ENCODE results near the gene SMIM22.

SMIM22 gene

GRCh38 chr16:4820652-4821051 lies 25.5 kb downstream of the SMIM22 start:
- no peak for DNase-seq (ENCODE audit: low spot score)

DNA sequence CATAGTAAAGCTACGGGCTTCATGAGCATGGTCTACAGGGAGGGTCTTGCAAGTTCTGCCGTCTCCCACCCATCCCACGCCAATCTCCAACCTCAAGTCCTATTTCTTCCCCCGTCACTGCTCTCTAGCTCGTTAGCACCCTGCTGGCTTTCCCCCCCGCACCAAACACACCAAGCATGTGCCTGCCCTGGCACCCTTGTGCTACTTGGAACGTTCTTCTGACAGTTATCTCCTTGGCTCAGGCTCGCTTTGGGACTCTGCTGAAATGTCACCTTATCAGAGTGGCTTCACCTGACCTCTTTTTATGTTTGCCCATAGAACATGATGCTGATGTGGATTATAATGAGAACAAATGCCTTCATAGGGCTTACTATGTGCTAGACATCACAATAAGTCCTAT lies 30.0 kb downstream of the SMIM22 start:
- DNase-seq (ENCODE audit: low spot score) = no peak

DNA sequence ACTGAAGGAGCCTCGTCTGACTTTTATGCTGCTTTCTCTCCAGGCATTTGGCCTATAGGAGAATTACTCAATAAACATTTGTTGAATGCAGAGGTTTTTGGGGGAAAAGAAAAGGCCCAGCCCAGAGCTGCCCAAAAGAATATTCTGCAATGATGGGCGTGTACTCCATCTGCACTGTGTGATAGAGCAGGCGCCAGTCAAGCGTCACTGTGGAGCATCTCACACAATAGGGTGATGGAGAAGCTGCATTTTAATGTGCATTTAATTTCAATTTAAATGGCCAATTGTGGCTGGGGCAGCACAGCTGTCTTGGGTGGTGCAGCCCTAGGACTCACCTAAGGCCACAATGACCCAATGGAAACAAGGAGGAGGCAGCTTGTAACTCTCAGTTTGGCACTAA lies 31.4 kb downstream of the SMIM22 start:
- DNase-seq (ENCODE audit: low spot score) = no peak

GRCh38 chr16:4826980-4827379 lies 31.8 kb downstream of the SMIM22 start:
- no peak for DNase-seq (ENCODE audit: low spot score)

DNA sequence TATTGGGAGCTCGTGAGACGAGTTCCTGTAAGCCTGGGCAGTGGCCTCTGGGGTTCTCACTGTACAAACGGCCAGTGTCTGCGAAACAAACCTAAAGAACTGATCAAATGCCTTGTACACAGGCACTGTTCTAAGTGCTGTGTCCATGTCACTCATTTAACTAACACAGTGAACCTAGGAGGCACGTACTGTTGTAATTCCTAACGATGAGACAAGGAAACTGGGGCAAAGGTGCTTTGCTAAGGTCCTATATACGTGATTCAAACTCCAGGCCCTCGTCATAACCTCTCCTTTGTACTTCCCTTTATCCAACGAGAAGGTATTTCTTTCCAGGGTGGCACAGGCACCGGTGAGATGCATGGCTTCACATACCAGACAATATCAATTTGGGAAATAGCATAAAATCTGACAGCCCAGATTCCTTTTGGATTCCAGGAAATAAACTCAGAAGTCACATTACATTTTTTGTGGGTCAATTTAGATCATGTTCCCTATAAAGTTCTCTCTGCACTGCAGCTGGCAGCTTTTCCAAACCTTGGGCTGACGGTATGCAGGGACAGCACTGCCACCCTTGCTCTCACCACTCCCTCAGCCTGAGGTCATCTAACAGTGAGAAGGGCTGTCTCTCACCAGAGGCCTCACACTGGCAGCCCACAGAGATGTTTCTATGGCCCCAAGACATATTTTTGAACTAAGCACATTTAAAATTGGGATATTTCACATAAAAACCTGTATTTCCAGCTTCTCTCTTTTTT lies 33.6 kb downstream of the SMIM22 start:
- no peak for DNase-seq (ENCODE audit: low spot score)

DNA sequence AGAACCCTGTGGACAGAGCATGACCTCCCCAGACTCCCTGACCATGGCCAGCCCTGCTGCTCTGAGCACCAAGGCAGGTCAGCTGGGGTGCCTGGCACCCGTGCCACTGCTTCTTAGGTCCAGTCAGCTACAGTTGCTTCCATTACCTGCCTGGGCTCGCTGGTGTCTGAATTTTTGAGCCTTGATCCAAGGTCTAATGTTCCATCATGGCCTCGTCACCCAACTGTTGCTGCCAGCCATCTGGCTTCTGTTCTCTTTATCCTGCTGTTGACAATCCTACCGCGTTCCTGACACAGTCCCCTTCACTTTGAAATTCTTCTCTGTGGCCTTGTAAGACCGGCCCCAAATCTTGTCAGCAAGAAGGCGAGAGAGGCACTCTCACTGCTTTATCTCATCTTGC lies 35.2 kb downstream of the SMIM22 start:
- DNase-seq (ENCODE audit: low spot score) = no peak

- no peak for DNase-seq (ENCODE audit: low spot score)
Measured at GRCh38 chr16:4831616-4832015, 36.4 kb downstream of the SMIM22 start.

- DNase-seq (ENCODE audit: low spot score) = no peak
Measured at GRCh38 chr16:4832698-4833343, 37.7 kb downstream of the SMIM22 start.

GRCh38 chr16:4833584-4833983 lies 38.4 kb downstream of the SMIM22 start:
- no peak for DNase-seq (ENCODE audit: low spot score)

- DNase-seq (ENCODE audit: low spot score) = no peak
Measured at GRCh38 chr16:4836727-4837126, 41.6 kb downstream of the SMIM22 start.

- no peak for DNase-seq (ENCODE audit: low spot score)
Measured at GRCh38 chr16:4837733-4838501, 42.7 kb downstream of the SMIM22 start.

- no peak for DNase-seq (ENCODE audit: low spot score)
Measured at GRCh38 chr16:4839942-4840341, 44.8 kb downstream of the SMIM22 start.

DNA sequence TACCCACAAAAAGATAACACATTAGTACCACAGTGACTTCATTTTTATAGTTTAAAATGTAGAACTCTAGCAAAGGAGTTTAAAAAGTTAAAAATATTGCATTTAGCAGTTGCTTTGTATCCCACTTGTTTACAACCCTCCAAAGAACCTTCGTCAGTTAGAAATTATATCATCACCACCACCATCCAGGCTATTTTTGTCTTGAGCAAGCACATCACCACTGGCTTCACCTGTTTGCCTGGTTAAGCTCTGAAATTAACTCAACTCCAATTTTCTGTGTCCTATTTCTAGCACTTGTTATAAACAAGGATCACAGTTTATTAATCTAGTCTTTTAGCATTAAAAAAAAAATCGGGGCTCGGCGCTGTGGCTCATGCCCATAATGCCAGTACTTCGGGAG lies 45.8 kb downstream of the SMIM22 start:
- DNase-seq (ENCODE audit: low spot score) = no peak

Data from HuH-7.5 (cell line).